ENCODE measurements around the gene QRSL1. TPM values are rescaled to one million over a fixed set of nuclear protein-coding genes. Genes with fewer than 3 reads are reported as not detected.

QRSL1 gene
- total and polyA plus RNA-seq, 2 of the 4 experiments (the other 2 are of a cell fraction) = 6.1 to 10.9 TPM

GRCh38 chr6:106611030-106611429 is 18.3 kb upstream of the QRSL1 start:
- no peak for DNase-seq
- no peak overlapping the region for H2BK5ac ChIP-seq (ENCODE audit: low read depth, low read length, poor library complexity, severe bottlenecking)
- no peak overlapping the region for H3K4ac ChIP-seq (ENCODE audit: low read depth, low read length)
- no peak overlapping the region for H4K5ac ChIP-seq (ENCODE audit: low read depth, low read length)
- dilution Hi-C loops (cut with HindIII; ENCODE audit: low sequenced_read_pairs, unreplicated experiment) = no loop called here
- H4K20me1 ChIP-seq (ENCODE audit: insufficient read depth, low read length) = no peaks in the 10 kb centered on the region
- H3K14ac ChIP-seq (replicated peaks; ENCODE audit: low read depth, low read length) = no peak overlapping the region
- no peak for ATAC-seq (ENCODE audit: low read depth)
- TF ChIP-seq BHLHE40 (IDR thresholded peaks at IDR 0.05; ENCODE audit: low read depth, low read length) = no peak
- H2AK5ac ChIP-seq (ENCODE audit: low read depth, low read length) = no peak overlapping the region
- CTCF ChIA-PET = interaction anchor here (1.0 kb wide), 1 partner anchor 11 kb away, joined by 3 read pairs; no protein-coding TSS in a partner anchor
- no peaks in the 10 kb centered on the region for H3K4me1 ChIP-seq (ENCODE audit: control insufficient read depth, insufficient read depth, low read length)
- no peak overlapping the region for H2AFZ ChIP-seq (replicated peaks; ENCODE audit: low read length, poor library complexity)
- H2AK9ac ChIP-seq (replicated peaks; ENCODE audit: low read depth, low read length, poor library complexity) = no peak overlapping the region
- no CpG with 5 or more reads among the region's 2 CpGs for WGBS, 2 experiments (ENCODE audit: extremely low coverage in 2 of 2, insufficient read length in 1 of 2)
- H3K9ac ChIP-seq (ENCODE audit: low read depth, low read length) = no peak overlapping the region
- H3K56ac ChIP-seq (ENCODE audit: extremely low read depth, insufficient read depth, low read length) = no peak overlapping the region
- no peak overlapping the region for H2BK15ac ChIP-seq (ENCODE audit: low read depth, low read length)
- no peaks in the 10 kb centered on the region for H3K27me3 ChIP-seq (ENCODE audit: control insufficient read depth, insufficient read depth, low read length)
- H3K9me1 ChIP-seq (ENCODE audit: insufficient read depth, low read length) = no peaks in the 10 kb centered on the region
- H3K79me1 ChIP-seq (ENCODE audit: low read depth in 1 of 2, low read length in 2 of 2) = no peaks in the 10 kb centered on the region
- no peak overlapping the region for H3K4me2 ChIP-seq (ENCODE audit: low read depth, low read length)
- H3K23ac ChIP-seq (ENCODE audit: low read depth, low read length) = no peak overlapping the region
- no peak overlapping the region for H4K8ac ChIP-seq (ENCODE audit: low read depth in 2 of 2, low read length in 2 of 2)
- H3K36me3 ChIP-seq (ENCODE audit: control insufficient read depth, insufficient read depth, low read length) = no peaks in the 10 kb centered on the region
- POLR2A ChIA-PET (ENCODE audit: unreplicated experiment) = no interaction called here
- no peaks in the 10 kb centered on the region for H3K9me3 ChIP-seq (ENCODE audit: control insufficient read depth, insufficient read depth, low read length)
- in situ Hi-C loops (cut with MboI; ENCODE audit: low sequenced_read_pairs) = no loop called here
- H3K4me3 ChIP-seq (ENCODE audit: insufficient read depth, low read depth, low read length) = no peak overlapping the region
- H3K18ac ChIP-seq (ENCODE audit: low read depth, low read length) = no peak overlapping the region
- intact Hi-C loops (cut with micrococcal nuclease) = no loop called here
- no peak overlapping the region for H4K91ac ChIP-seq (ENCODE audit: insufficient read depth, low read depth, low read length)
- BruUV-seq (replicated peaks) = no TSS peak
- H2BK20ac ChIP-seq (ENCODE audit: low read depth, low read length) = no peak overlapping the region
- no peak overlapping the region for H2BK120ac ChIP-seq (ENCODE audit: low read depth, low read length)
- H3K27ac ChIP-seq (ENCODE audit: insufficient read depth, low read length) = no peak overlapping the region

All from IMR-90 (cell line).